Endothelial cell of umbilical vein (primary cell): ENCODE results near the gene CMTR1. TPM values are rescaled to one million over a fixed set of nuclear protein-coding genes. Genes with fewer than 3 reads are reported as not detected.

Experiments used
- BruUV-seq: library from RNA; stranded (reverse); fragments of 400-500 nt; replicated peaks from 2 replicates; lab custom pipeline; 2021; lab: Mats Ljungman, UMichigan
- CTCF ChIA-PET: fragments of 300-600, 350-600 bp; sonication (Branson Sonifier 250); formaldehyde crosslinking; loops from one replicate; lab custom pipeline; 2021; ENCODE audit warnings: antibody characterized with exemption, inconsistent platforms; lab: Charles Lee
- POLR2A ChIA-PET: fragments of 300-600, 350-600 bp; sonication (Branson Sonifier 250); formaldehyde crosslinking; loops from one replicate; lab custom pipeline; 2021; ENCODE audit warnings: antibody characterized with exemption, inconsistent platforms; lab: Charles Lee
- DNase-seq: peaks from one replicate; pipeline ENCODE4 v3.0.0-alpha.2; 2011; ENCODE audit warnings: low read depth, low spot score
- FAIRE-seq: peaks from 2 replicates; lab custom pipeline; 2011; peaks lifted over from hg19 to GRCh38; lab: Jason Lieb, UNC
- H2AFZ ChIP-seq: 2 replicates; pipeline ENCODE4 v1.6.0; 2012; ENCODE audit warnings: low read depth, low read length, control low read depth, inconsistent platforms
- H3K27ac ChIP-seq: 2 replicates; pipeline ENCODE4 v1.5.1; 2011; ENCODE audit warnings: low read depth, mild to moderate bottlenecking, control low read depth, low read length, moderate library complexity; ENCODE audit not compliant: insufficient read depth
- H3K27me3 ChIP-seq, 2 experiments: 2 replicates each; pipeline versions ENCODE4 v1.6.0 to v1.6.1; 2011; ENCODE audit warnings: low read length in 2 of 2, mixed read lengths in 1 of 2; ENCODE audit not compliant: control insufficient read depth in 2 of 2, insufficient read depth in 2 of 2
- H3K36me3 ChIP-seq, 2 experiments: 2 replicates in 1 of 2; 3 replicates in 1 of 2; pipeline ENCODE4 v1.5.1; 2011; ENCODE audit warnings: low read length in 2 of 2, mild to moderate bottlenecking in 1 of 2, moderate library complexity in 1 of 2; ENCODE audit not compliant: control insufficient read depth in 2 of 2, insufficient read depth in 2 of 2; ENCODE audit errors: extremely low read depth in 1 of 2
- H3K4me1 ChIP-seq: 3 replicates; pipeline ENCODE4 v1.5.1; 2011; ENCODE audit warnings: mild to moderate bottlenecking, low read length; ENCODE audit not compliant: control insufficient read depth, insufficient read depth; ENCODE audit errors: extremely low read depth
- H3K4me2 ChIP-seq: 2 replicates; pipeline ENCODE4 v1.6.1; 2011; ENCODE audit warnings: low read length, control low read depth, mixed read lengths; ENCODE audit not compliant: insufficient read depth
- H3K4me3 ChIP-seq, 3 experiments: fragments of 200-600 bp in 1 of 3; sonication (generic), shearing (Covaris generic) in 1 of 3; replicated peaks in 1 of 3; 2 replicates each; pipeline ENCODE4 v1.5.1; 2011 to 2016; ENCODE audit warnings: control low read depth in 3 of 3, low read length in 3 of 3, mild to moderate bottlenecking in 2 of 3, inconsistent platforms in 1 of 3, low read depth in 1 of 3, moderate library complexity in 1 of 3; ENCODE audit not compliant: insufficient read depth in 1 of 3
- H3K79me2 ChIP-seq: 2 replicates; pipeline ENCODE4 v1.6.0; 2012; ENCODE audit warnings: low read length, inconsistent platforms; ENCODE audit not compliant: control insufficient read depth, insufficient read depth
- H3K9ac ChIP-seq: replicated peaks from 2 replicates; pipeline ENCODE3; 2011; ENCODE audit warnings: low read length, control low read depth; ENCODE audit not compliant: insufficient read depth; ENCODE audit errors: extremely low read depth
- H3K9me1 ChIP-seq: replicated peaks from 3 replicates; pipeline ENCODE4 v1.6.0; 2011; ENCODE audit warnings: mild to moderate bottlenecking, low read length; ENCODE audit not compliant: control insufficient read depth, insufficient read depth; ENCODE audit errors: extremely low read depth
- H3K9me3 ChIP-seq: replicated peaks from 2 replicates; pipeline ENCODE4 v1.5.1; 2012; ENCODE audit warnings: low read length, inconsistent platforms; ENCODE audit not compliant: control insufficient read depth, insufficient read depth
- H4K20me1 ChIP-seq: replicated peaks from 2 replicates; pipeline ENCODE3; 2011; ENCODE audit warnings: mild to moderate bottlenecking, low read length; ENCODE audit not compliant: control insufficient read depth, insufficient read depth; ENCODE audit errors: extremely low read depth
- EZH2 ChIP-seq: IDR thresholded peaks from 2 replicates; pipeline ENCODE4 v1.6.1; 2012; ENCODE audit warnings: borderline replicate concordance, low read depth, mild to moderate bottlenecking, moderate library complexity, low read length, inconsistent platforms; ENCODE audit not compliant: severe bottlenecking
- FOS ChIP-seq: IDR thresholded peaks from 2 replicates; pipeline ENCODE4 v1.6.1; 2011; ENCODE audit warnings: mild to moderate bottlenecking, low read length, moderate library complexity, borderline replicate concordance; ENCODE audit not compliant: insufficient read depth
- GATA2 ChIP-seq: IDR thresholded peaks from 2 replicates; pipeline ENCODE4 v1.7.0; 2011; ENCODE audit warnings: low read depth, mild to moderate bottlenecking, moderate library complexity, mixed read lengths, low read length; ENCODE audit not compliant: insufficient read length, insufficient read depth
- JUN ChIP-seq: IDR thresholded peaks from 2 replicates; pipeline ENCODE4 v1.6.1; 2011; ENCODE audit warnings: borderline replicate concordance, low read depth; ENCODE audit not compliant: insufficient read length, insufficient read depth
- MYC ChIP-seq: IDR thresholded peaks from one replicate; pipeline ENCODE4 v1.6.1; 2011; ENCODE audit warnings: mild to moderate bottlenecking, low read depth, low read length
- POLR2A ChIP-seq: IDR thresholded peaks from 2 replicates; pipeline ENCODE4 v1.6.1; 2012; ENCODE audit warnings: low read depth, mild to moderate bottlenecking, control low read depth, low read length
- POLR2AphosphoS5 ChIP-seq: IDR thresholded peaks from 2 replicates; pipeline ENCODE4 v1.6.1; 2012; ENCODE audit warnings: low read depth, mild to moderate bottlenecking, control low read depth, low read length, moderate library complexity; ENCODE audit not compliant: insufficient read depth
- dilution Hi-C: fragments of 300-500 bp; cut with MboI; formaldehyde crosslinking; loops from one replicate; pipeline ENCODE4 v1.15.0; 2019; ENCODE audit warnings: low sequenced_read_pairs; ENCODE audit not compliant: extremely low pct_ligation_motif_present
- intact Hi-C: fragments of 100-400 bp; cut with micrococcal nuclease; formaldehyde crosslinking; loops from one replicate; pipeline ENCODE4 v1.10.0; 2022
- polyA plus RNA-seq, 4 experiments: library from polyadenylated mRNA; depleted of rRNA in 3 of 4; stranded (reverse) in 3 of 4; unstranded in 1 of 4; fragments of >200 nt; gene quantifications; 2 replicates each; pipeline versions ENCODE4 v1.2.1 to v1.2.3, GENCODE V29; 2011 to 2012; ENCODE audit warnings: missing spikeins in 1 of 4
- total RNA-seq: library from RNA; stranded (reverse); gene quantifications from 2 replicates; pipeline ENCODE4 v1.2.3, GENCODE V29; 2021
- TF ChIP-seq, protein P1 (sequence below): IDR thresholded peaks from 2 replicates; pipeline ENCODE4 v1.6.1; 2011; ENCODE audit not compliant: insufficient read depth, insufficient read length
- TF ChIP-seq, protein P2 (sequence below), 2 donors: IDR thresholded peaks; 1 replicate in 1 of 2; 2 replicates in 1 of 2; pipeline ENCODE4 v1.5.1; 2011; ENCODE audit warnings: low read length in 2 of 2, mild to moderate bottlenecking in 2 of 2, moderate library complexity in 2 of 2, control low read depth in 1 of 2, inconsistent platforms in 1 of 2, low read depth in 1 of 2; ENCODE audit not compliant: insufficient read depth in 1 of 2; ENCODE audit errors: extremely low read depth in 1 of 2

CMTR1 gene
- total and polyA plus RNA-seq, 2 donors (not counting 3 experiments of a cell fraction or from before 2014, with no cell fraction given): 19.5 to 38.0 TPM

DNA sequence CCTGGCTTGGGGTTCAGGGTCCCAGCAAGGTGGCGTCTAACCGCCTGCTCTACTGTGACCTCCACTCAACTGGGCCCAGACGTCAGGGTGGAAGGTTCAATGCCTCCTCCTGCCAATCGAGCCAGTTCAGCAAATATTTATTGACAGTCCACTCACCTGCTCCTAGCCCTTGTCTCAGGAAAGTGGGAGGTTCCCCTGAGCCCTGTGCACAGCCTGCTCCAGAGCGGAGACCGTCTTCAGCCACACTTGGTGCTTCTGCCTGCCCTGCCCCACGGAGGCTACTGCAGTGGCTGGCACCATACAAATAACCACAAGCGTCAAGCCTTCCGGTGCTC, 60.6 kb downstream of the CMTR1 start:
- Histone ChIP-seq H3K27ac (no peak overlapping the region), H4K20me1 (no peaks in the 10 kb centered on the region), H3K4me2 (no peak overlapping the region), H3K4me1 (no peaks in the 10 kb centered on the region), H3K79me2 (no peaks in the 10 kb centered on the region), H3K9ac (no peak overlapping the region), H3K27me3 (no peaks in the 10 kb centered on the region), H3K9me1 (no peaks in the 10 kb centered on the region), H3K9me3 (no peaks in the 10 kb centered on the region), H3K4me3 (no peak overlapping the region), H3K36me3 (no peaks in the 10 kb centered on the region), H2AFZ (no peak overlapping the region)
- intact Hi-C loops (no loop called here), dilution Hi-C loops (no loop called here)
- CTCF ChIA-PET: interaction anchor here (4.6 kb wide), 1 partner anchor 72 kb away, joined by 18 read pairs; no protein-coding TSS in a partner anchor
- no peak for TF ChIP-seq EZH2
- TF ChIP-seq POLR2AphosphoS5: no peak
- no peak for TF ChIP-seq GATA2
- no peak for TF ChIP-seq FOS
- TF ChIP-seq, protein P1, sequence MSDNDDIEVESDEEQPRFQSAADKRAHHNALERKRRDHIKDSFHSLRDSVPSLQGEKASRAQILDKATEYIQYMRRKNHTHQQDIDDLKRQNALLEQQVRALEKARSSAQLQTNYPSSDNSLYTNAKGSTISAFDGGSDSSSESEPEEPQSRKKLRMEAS: no peak
- no peak for TF ChIP-seq POLR2A
- no peak for TF ChIP-seq JUN
- DNase-seq: no peak
- POLR2A ChIA-PET: no interaction called here
- no peak for FAIRE-seq
- no TSS peak for BruUV-seq

DNA sequence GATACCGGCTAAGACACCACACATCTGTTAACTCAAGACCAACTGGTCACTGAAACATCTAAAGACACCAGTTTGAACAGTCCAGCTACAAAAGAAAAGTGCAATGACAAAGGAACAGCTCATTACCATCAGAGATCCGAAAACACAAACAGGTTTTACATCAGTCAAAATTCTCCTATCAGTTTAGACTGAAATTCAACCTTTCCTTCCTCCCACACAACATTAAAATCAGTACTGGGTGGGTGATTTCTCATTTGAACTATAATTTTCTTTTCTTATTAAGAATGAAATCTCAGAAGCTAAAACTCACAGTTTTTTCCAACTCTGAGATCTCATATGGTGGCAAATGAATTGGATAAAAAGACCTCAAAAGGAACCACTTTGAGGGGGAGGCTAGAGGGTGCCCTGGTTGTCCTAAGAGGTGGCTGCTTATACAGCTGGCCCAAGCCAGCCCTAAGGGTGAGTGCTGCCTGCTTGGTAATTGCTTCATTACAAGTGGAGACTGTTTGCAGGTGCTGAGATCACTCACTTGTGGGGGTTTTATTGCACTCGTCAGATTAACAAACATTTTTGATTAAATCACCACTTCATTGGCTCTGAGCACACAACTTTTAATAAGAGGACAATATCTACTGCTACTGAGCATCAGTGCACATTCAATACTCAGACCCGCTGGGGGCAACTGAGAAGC, 62.4 kb downstream of the CMTR1 start:
- H3K9me1 ChIP-seq: no peaks in the 10 kb centered on the region
- intact Hi-C loops (loop anchor here (5.0 kb wide), 1 partner anchor 57 kb away; no protein-coding TSS in a partner anchor), dilution Hi-C loops (no loop called here)
- H2AFZ ChIP-seq: no peak overlapping the region
- TF ChIP-seq GATA2 (no peak), JUN (no peak), MYC (no peak), EZH2 (no peak), POLR2A (no peak), FOS (no peak), POLR2AphosphoS5 (no peak)
- TF ChIP-seq, protein P1: no peak
- TF ChIP-seq, protein P2, sequence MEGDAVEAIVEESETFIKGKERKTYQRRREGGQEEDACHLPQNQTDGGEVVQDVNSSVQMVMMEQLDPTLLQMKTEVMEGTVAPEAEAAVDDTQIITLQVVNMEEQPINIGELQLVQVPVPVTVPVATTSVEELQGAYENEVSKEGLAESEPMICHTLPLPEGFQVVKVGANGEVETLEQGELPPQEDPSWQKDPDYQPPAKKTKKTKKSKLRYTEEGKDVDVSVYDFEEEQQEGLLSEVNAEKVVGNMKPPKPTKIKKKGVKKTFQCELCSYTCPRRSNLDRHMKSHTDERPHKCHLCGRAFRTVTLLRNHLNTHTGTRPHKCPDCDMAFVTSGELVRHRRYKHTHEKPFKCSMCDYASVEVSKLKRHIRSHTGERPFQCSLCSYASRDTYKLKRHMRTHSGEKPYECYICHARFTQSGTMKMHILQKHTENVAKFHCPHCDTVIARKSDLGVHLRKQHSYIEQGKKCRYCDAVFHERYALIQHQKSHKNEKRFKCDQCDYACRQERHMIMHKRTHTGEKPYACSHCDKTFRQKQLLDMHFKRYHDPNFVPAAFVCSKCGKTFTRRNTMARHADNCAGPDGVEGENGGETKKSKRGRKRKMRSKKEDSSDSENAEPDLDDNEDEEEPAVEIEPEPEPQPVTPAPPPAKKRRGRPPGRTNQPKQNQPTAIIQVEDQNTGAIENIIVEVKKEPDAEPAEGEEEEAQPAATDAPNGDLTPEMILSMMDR (IDR thresholded peaks at IDR 0.05; ENCODE audit: extremely low read depth in 1 of 2, insufficient read depth in 1 of 2, low read depth in 1 of 2, low read length in 2 of 2): no peak
- H3K27ac ChIP-seq: no peak overlapping the region
- no peak overlapping the region for H3K4me3 ChIP-seq
- no peaks in the 10 kb centered on the region for H3K27me3 ChIP-seq
- H3K9me3 ChIP-seq: no peaks in the 10 kb centered on the region
- no TSS peak for BruUV-seq
- DNase-seq (no peak), FAIRE-seq (no peak)
- CTCF ChIA-PET: interaction anchor here (0.7 to 1.9 kb wide), 2 partner anchors 69 to 70 kb away, joined by 3 to 6 read pairs; no protein-coding TSS in a partner anchor
- H4K20me1 ChIP-seq: no peaks in the 10 kb centered on the region
- H3K4me1 ChIP-seq: peaks cover 7% of the 10 kb centered on the region
- no peak overlapping the region for H3K4me2 ChIP-seq
- peaks cover 3% of the 10 kb centered on the region for H3K79me2 ChIP-seq
- no peaks in the 10 kb centered on the region for H3K36me3 ChIP-seq
- POLR2A ChIA-PET: interaction anchor here (0.6 kb wide), 1 partner anchor 203 kb away, joined by 14 read pairs; no protein-coding TSS in a partner anchor
- no peak overlapping the region for H3K9ac ChIP-seq
